HG03354 (cell line): ENCODE measurements around the gene SAG.
"Not testable (repeated sequence)": the region's sequence is repeated elsewhere in the genome, so short reads cannot be mapped to it uniquely, and the experiment has no call there.

ENCODE experiments used
- ATAC-seq: cut with Tn5 transposase; IDR thresholded peaks from one replicate; pipeline ENCODE4 v1.9.1; 2021; ENCODE audit warnings: mild to moderate bottlenecking; ENCODE audit not compliant: unreplicated experiment, poor library complexity, severe bottlenecking

SAG gene

GRCh38 chr2:233325814-233326213 is 18.2 kb downstream of the SAG start:
- no peak for ATAC-seq

- ATAC-seq: no peak
These were observed 18.9 kb downstream of the SAG start for GRCh38 chr2:233326500-233326899.

GRCh38 chr2:233328922-233329321 is 21.3 kb downstream of the SAG start:
- ATAC-seq: no peak

- ATAC-seq: no peak
These were observed 22.0 kb downstream of the SAG start for GRCh38 chr2:233329489-233330135.

GRCh38 chr2:233331536-233331935 is 23.9 kb downstream of the SAG start:
- ATAC-seq: peak; percentile 94

- ATAC-seq: no peak
These were observed 24.5 kb downstream of the SAG start for GRCh38 chr2:233332125-233332524.

GRCh38 chr2:233334915-233335314 is 27.3 kb downstream of the SAG start:
- ATAC-seq: no peak

GRCh38 chr2:233336091-233336490 is 28.5 kb downstream of the SAG start:
- not testable (repeated sequence) for ATAC-seq

GRCh38 chr2:233336541-233336940 is 28.9 kb downstream of the SAG start:
- ATAC-seq: no peak

GRCh38 chr2:233338046-233338445 is 30.4 kb downstream of the SAG start:
- ATAC-seq: no peak

GRCh38 chr2:233338812-233339368 is 31.3 kb downstream of the SAG start:
- ATAC-seq: no peak

GRCh38 chr2:233339427-233339826 is 31.8 kb downstream of the SAG start:
- ATAC-seq: no peak

GRCh38 chr2:233341296-233341695 is 33.7 kb downstream of the SAG start:
- no peak for ATAC-seq

GRCh38 chr2:233342301-233342700 is 34.7 kb downstream of the SAG start:
- ATAC-seq: no peak

GRCh38 chr2:233343171-233343705 is 35.6 kb downstream of the SAG start:
- ATAC-seq: no peak

- no peak for ATAC-seq
These were observed 38.8 kb downstream of the SAG start for GRCh38 chr2:233346376-233346775.

GRCh38 chr2:233346930-233347329 is 39.3 kb downstream of the SAG start:
- no peak for ATAC-seq

GRCh38 chr2:233349005-233349998 is 41.7 kb downstream of the SAG start:
- ATAC-seq: peak; percentile 79

- ATAC-seq: no peak
These were observed 43.1 kb downstream of the SAG start for GRCh38 chr2:233350708-233351107.

- ATAC-seq: no peak
These were observed 43.8 kb downstream of the SAG start for GRCh38 chr2:233351423-233351822.
